ENCODE results near the gene LRRK1.

DNA sequence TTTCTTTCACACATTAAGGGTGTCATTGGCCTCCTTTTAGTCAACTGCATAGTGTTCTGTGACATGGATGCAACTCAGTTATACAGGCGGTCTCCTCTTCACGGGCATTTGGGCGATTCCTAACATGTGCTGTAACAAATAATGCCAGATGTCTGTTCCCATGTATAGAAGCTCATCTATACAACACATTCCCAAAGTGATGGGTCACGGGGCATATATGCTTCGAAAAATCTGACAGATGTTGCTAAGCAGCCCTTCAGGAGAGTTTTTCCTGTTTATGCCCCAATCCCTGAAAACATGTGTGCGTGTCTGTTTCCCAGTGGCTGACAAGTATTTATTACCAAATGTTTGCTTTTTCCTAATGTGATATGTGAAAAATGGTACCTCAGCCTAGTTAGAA, 25.8 kb downstream of the LRRK1 start:
- TF ChIP-seq, protein P1, sequence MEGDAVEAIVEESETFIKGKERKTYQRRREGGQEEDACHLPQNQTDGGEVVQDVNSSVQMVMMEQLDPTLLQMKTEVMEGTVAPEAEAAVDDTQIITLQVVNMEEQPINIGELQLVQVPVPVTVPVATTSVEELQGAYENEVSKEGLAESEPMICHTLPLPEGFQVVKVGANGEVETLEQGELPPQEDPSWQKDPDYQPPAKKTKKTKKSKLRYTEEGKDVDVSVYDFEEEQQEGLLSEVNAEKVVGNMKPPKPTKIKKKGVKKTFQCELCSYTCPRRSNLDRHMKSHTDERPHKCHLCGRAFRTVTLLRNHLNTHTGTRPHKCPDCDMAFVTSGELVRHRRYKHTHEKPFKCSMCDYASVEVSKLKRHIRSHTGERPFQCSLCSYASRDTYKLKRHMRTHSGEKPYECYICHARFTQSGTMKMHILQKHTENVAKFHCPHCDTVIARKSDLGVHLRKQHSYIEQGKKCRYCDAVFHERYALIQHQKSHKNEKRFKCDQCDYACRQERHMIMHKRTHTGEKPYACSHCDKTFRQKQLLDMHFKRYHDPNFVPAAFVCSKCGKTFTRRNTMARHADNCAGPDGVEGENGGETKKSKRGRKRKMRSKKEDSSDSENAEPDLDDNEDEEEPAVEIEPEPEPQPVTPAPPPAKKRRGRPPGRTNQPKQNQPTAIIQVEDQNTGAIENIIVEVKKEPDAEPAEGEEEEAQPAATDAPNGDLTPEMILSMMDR (IDR thresholded peaks at IDR 0.05) = no peak
- TF ChIP-seq POLR2A (IDR thresholded peaks at IDR 0.05) = no peak

All from stomach (tissue), 4 donors.